H4 (cell line): ENCODE measurements around the gene KRTAP5-1. TPM values are rescaled to one million over a fixed set of nuclear protein-coding genes. Genes with fewer than 3 reads are reported as not detected.

Source experiments
- DNase-seq: peaks from one replicate; pipeline ENCODE4 v3.0.0-alpha.2; 2015; ENCODE audit warnings: low spot score
- total RNA-seq: library from RNA; depleted of rRNA; stranded (reverse); fragments of >200 nt; shearing (Covaris generic); gene quantifications from 2 replicates; pipeline ENCODE4 v1.2.3, GENCODE V29; 2014

The KRTAP5-1 gene
- total RNA-seq, 1 experiment from 2014 or later: not detected

- peak; percentile 83 for DNase-seq
These were observed 12.6 kb downstream of the KRTAP5-1 start, which contains the start of gene DUSP8 for GRCh38 chr11:1572197-1573076. DUSP8 (minus strand) TSS chr11:1572271; CDS start chr11:1565826, 6,445 bp downstream.

GRCh38 chr11:1571760-1572196, 13.3 kb downstream of the KRTAP5-1 start:
- no peak for DNase-seq

GRCh38 chr11:1570896-1571759, 14.0 kb downstream of the KRTAP5-1 start:
- DNase-seq: no peak

- DNase-seq: no peak
These were observed 14.6 kb downstream of the KRTAP5-1 start for GRCh38 chr11:1570531-1570895.

GRCh38 chr11:1570001-1570453, 15.1 kb downstream of the KRTAP5-1 start:
- no peak for DNase-seq

- DNase-seq: no peak
These were observed 15.8 kb downstream of the KRTAP5-1 start for GRCh38 chr11:1569251-1569780.

GRCh38 chr11:1568441-1568911, 16.6 kb downstream of the KRTAP5-1 start:
- DNase-seq: no peak

- DNase-seq: no peak
These were observed 17.4 kb downstream of the KRTAP5-1 start for GRCh38 chr11:1567721-1568100.

- no peak for DNase-seq
These were observed 17.9 kb downstream of the KRTAP5-1 start for GRCh38 chr11:1567052-1567720.

GRCh38 chr11:1566381-1567051, 18.6 kb downstream of the KRTAP5-1 start:
- no peak for DNase-seq

GRCh38 chr11:1565904-1566247, 19.2 kb downstream of the KRTAP5-1 start:
- DNase-seq: no peak

- DNase-seq: no peak
These were observed 19.7 kb downstream of the KRTAP5-1 start for GRCh38 chr11:1565173-1565903.

GRCh38 chr11:1564535-1565172, 20.4 kb downstream of the KRTAP5-1 start:
- peak; percentile 90 for DNase-seq

GRCh38 chr11:1563697-1564534, 21.2 kb downstream of the KRTAP5-1 start:
- DNase-seq: peak; percentile 14

GRCh38 chr11:1563149-1563638, 21.9 kb downstream of the KRTAP5-1 start:
- DNase-seq: no peak

- DNase-seq: no peak
These were observed 22.5 kb downstream of the KRTAP5-1 start for GRCh38 chr11:1562469-1563148.

- no peak for DNase-seq
These were observed 23.1 kb downstream of the KRTAP5-1 start for GRCh38 chr11:1561955-1562354.

- no peak for DNase-seq
These were observed 23.8 kb downstream of the KRTAP5-1 start for GRCh38 chr11:1561266-1561665.
